HEK293 (cell line): Measurements from ENCODE around the gene PDGFD.

Source experiments
- CTCF ChIA-PET: fragments of 350-600 bp; formaldehyde crosslinking; extraction: SDS; loops from one replicate; lab custom pipeline; 2021; ENCODE audit warnings: antibody characterized with exemption; lab: Yijun Ruan, JAX
- POLR2A ChIA-PET: fragments of 300-600 bp; formaldehyde crosslinking; extraction: SDS; loops from one replicate; lab custom pipeline; 2020; ENCODE audit warnings: antibody characterized with exemption, inconsistent platforms; lab: Yijun Ruan, JAX
- H3K27ac ChIP-seq: fragments of 200-500 bp; sonication (Bioruptor generic); 2 replicates; pipeline ENCODE4 v1.5.1; 2014; ENCODE audit warnings: low read depth, low read length, control low read depth, inconsistent platforms; ENCODE audit errors: extremely low read depth
- H3K36me3 ChIP-seq, 2 experiments: fragments of 200-500 bp in 1 of 2; sonication (Bioruptor generic) in 1 of 2; 1 replicate in 1 of 2; 2 replicates in 1 of 2; pipeline ENCODE4 v1.5.1; 2014 to 2017; ENCODE audit warnings: inconsistent platforms in 2 of 2, low read length in 2 of 2; ENCODE audit not compliant: control insufficient read depth in 2 of 2, insufficient read depth in 1 of 2
- H3K4me1 ChIP-seq: fragments of 200-500 bp; sonication (Bioruptor generic); 2 replicates; pipeline ENCODE4 v1.5.1; 2014; ENCODE audit warnings: mild to moderate bottlenecking, low read length, inconsistent platforms; ENCODE audit not compliant: control insufficient read depth, insufficient read depth
- H3K4me3 ChIP-seq: 2 replicates; pipeline ENCODE4 v1.5.1; 2011; ENCODE audit warnings: low read depth, mild to moderate bottlenecking, control low read depth, low read length, moderate library complexity
- H3K9me3 ChIP-seq: fragments of 200-500 bp; sonication (Bioruptor generic); 2 replicates; pipeline ENCODE4 v1.5.1; 2014; ENCODE audit warnings: low read depth, low read length, inconsistent platforms; ENCODE audit not compliant: control insufficient read depth, insufficient read depth
- CTCF ChIP-seq: fragments of 450-650 bp; formaldehyde crosslinking; IDR thresholded peaks from 2 replicates; pipeline ENCODE4 v1.5.1; 2016; ENCODE audit warnings: missing biosample characterization, missing genetic modification characterization
- KLF1 ChIP-seq: fragments of 450-650 bp; formaldehyde crosslinking; IDR thresholded peaks from 2 replicates; pipeline ENCODE4 v1.5.1; 2016; ENCODE audit warnings: missing biosample characterization, missing genetic modification characterization
- MEIS1 ChIP-seq: sonication (generic); formaldehyde crosslinking; IDR thresholded peaks from 2 replicates; pipeline ENCODE4 v1.8.1; 2022; ENCODE audit warnings: missing genetic modification reagents, mild to moderate bottlenecking, borderline replicate concordance
- TCF7L2 ChIP-seq: IDR thresholded peaks from 2 replicates; pipeline ENCODE4 v1.6.1; 2011; ENCODE audit warnings: low read depth, mild to moderate bottlenecking, inconsistent platforms, low read length, moderate library complexity, borderline replicate concordance
- ZBTB10 ChIP-seq: fragments of 450-650 bp; formaldehyde crosslinking; IDR thresholded peaks from 2 replicates; pipeline ENCODE4 v1.5.1; 2016; ENCODE audit warnings: missing biosample characterization, missing genetic modification characterization
- ZBTB21 ChIP-seq: fragments of 450-650 bp; formaldehyde crosslinking; IDR thresholded peaks from 2 replicates; pipeline ENCODE4 v1.5.1; 2017; ENCODE audit warnings: missing biosample characterization, missing genetic modification characterization
- ZBTB7A ChIP-seq: fragments of 450-650 bp; formaldehyde crosslinking; IDR thresholded peaks from 2 replicates; pipeline ENCODE4 v1.5.1; 2016; ENCODE audit warnings: low read depth, missing biosample characterization, missing genetic modification characterization
- ZNF23 ChIP-seq: fragments of 450-650 bp; formaldehyde crosslinking; IDR thresholded peaks from 2 replicates; pipeline ENCODE4 v1.5.1; 2016; ENCODE audit warnings: missing biosample characterization, missing genetic modification characterization, borderline replicate concordance
- ZNF416 ChIP-seq: fragments of 450-650 bp; formaldehyde crosslinking; IDR thresholded peaks from 2 replicates; pipeline ENCODE4 v1.5.1; 2016; ENCODE audit warnings: missing biosample characterization, missing genetic modification characterization
- ZNF596 ChIP-seq: fragments of 450-650 bp; IDR thresholded peaks from 2 replicates; pipeline ENCODE4 v1.5.0; 2018; ENCODE audit warnings: missing biosample characterization, mild to moderate bottlenecking, missing genetic modification characterization, moderate library complexity
- ZNF654 ChIP-seq: fragments of 450-650 bp; formaldehyde crosslinking; IDR thresholded peaks from 2 replicates; pipeline ENCODE4 v1.5.1; 2016; ENCODE audit warnings: low read depth, missing biosample characterization, missing genetic modification characterization
- ZNF747 ChIP-seq: fragments of 450-650 bp; formaldehyde crosslinking; IDR thresholded peaks from 2 replicates; pipeline ENCODE4 v1.5.1; 2016; ENCODE audit warnings: missing biosample characterization, missing genetic modification characterization
- ZNF768 ChIP-seq: fragments of 450-650 bp; formaldehyde crosslinking; IDR thresholded peaks from 2 replicates; pipeline ENCODE4 v1.5.1; 2018; ENCODE audit warnings: missing biosample characterization, mild to moderate bottlenecking, missing genetic modification characterization
- ZNF777 ChIP-seq: fragments of 450-650 bp; formaldehyde crosslinking; IDR thresholded peaks from 2 replicates; pipeline ENCODE4 v1.5.1; 2017; ENCODE audit warnings: missing biosample characterization, missing genetic modification characterization, borderline replicate concordance
- ZSCAN16 ChIP-seq: fragments of 450-650 bp; formaldehyde crosslinking; IDR thresholded peaks from 2 replicates; pipeline ENCODE4 v1.5.1; 2016; ENCODE audit warnings: missing biosample characterization, missing genetic modification characterization
- TF ChIP-seq, protein P1 (sequence below): fragments of 450-650 bp; formaldehyde crosslinking; conservative IDR thresholded peaks from 2 replicates; pipeline ENCODE4 v1.5.1; 2016; ENCODE audit warnings: low read depth, missing biosample characterization, missing genetic modification characterization
- TF ChIP-seq, protein P2 (sequence below): fragments of 450-650 bp; formaldehyde crosslinking; IDR thresholded peaks from 2 replicates; pipeline ENCODE4 v1.5.1; 2016; ENCODE audit warnings: missing biosample characterization, missing genetic modification characterization
- TF ChIP-seq, protein P3 (sequence below): fragments of 450-650 bp; formaldehyde crosslinking; IDR thresholded peaks from 2 replicates; pipeline ENCODE4 v1.5.1; 2016; ENCODE audit warnings: missing biosample characterization, missing genetic modification characterization

Gene PDGFD

DNA sequence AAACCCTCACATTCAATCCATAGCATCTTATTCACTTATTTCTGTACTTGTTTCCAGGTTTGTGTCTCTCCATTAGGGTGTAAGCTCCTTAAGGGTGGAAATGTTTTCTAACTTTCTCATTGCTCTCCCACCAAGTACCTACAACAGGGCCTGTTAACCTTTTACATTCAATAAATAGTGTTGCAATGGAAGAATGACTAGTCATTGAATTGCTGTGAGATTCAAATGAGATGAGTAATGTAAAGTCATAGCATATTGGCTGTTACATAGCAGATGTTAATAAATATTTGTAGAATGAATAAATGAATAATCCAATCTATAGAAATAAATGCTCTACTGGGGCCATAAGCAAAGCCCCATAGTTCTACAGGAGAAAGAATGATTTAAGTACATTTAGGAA lies 202.9 kb downstream of the PDGFD start (continued):
- TF ChIP-seq, protein P1, sequence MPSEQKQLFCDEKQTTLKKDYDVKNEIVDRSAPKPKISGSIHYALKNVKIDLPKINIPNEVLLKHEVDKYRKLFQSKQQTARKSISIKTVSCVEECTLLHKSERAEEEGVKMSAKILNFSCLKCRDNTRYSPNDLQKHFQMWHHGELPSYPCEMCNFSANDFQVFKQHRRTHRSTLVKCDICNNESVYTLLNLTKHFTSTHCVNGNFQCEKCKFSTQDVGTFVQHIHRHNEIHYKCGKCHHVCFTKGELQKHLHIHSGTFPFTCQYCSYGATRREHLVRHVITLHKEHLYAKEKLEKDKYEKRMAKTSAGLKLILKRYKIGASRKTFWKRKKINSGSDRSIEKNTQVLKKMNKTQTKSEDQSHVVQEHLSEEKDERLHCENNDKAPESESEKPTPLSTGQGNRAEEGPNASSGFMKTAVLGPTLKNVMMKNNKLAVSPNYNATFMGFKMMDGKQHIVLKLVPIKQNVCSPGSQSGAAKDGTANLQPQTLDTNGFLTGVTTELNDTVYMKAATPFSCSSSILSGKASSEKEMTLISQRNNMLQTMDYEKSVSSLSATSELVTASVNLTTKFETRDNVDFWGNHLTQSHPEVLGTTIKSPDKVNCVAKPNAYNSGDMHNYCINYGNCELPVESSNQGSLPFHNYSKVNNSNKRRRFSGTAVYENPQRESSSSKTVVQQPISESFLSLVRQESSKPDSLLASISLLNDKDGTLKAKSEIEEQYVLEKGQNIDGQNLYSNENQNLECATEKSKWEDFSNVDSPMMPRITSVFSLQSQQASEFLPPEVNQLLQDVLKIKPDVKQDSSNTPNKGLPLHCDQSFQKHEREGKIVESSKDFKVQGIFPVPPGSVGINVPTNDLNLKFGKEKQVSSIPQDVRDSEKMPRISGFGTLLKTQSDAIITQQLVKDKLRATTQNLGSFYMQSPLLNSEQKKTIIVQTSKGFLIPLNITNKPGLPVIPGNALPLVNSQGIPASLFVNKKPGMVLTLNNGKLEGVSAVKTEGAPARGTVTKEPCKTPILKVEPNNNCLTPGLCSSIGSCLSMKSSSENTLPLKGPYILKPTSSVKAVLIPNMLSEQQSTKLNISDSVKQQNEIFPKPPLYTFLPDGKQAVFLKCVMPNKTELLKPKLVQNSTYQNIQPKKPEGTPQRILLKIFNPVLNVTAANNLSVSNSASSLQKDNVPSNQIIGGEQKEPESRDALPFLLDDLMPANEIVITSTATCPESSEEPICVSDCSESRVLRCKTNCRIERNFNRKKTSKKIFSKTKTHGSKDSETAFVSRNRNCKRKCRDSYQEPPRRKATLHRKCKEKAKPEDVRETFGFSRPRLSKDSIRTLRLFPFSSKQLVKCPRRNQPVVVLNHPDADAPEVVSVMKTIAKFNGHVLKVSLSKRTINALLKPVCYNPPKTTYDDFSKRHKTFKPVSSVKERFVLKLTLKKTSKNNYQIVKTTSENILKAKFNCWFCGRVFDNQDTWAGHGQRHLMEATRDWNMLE (tag by site-specific recombination) = no peak
- TF ChIP-seq ZNF747 (tag by site-specific recombination) = no peak

DNA sequence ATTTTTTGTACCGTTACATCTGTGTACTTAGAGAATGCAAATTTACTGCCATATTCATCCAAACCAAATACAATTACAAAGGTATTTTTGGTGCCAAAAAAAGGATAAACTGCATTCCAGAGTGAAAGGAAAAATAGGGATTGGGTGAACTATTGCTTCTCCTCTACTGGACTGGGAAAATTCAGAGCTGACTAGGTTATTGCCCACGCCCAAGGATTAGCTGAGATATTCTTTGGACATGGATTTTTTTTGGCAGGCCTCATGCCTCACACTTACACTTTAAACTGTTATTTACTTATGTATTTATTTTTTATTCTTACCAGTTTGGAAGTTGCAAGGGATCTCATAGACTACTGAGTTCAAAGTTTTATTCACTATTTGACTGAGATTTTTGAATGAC lies 203.8 kb downstream of the PDGFD start:
- ChIA-PET POLR2A (no interaction called here), CTCF (interaction anchor here (0.6 kb wide), 1 partner anchor 15 kb away, joined by 3 read pairs; no protein-coding TSS in a partner anchor)

More for the DNA sequence above, 203.8 kb downstream of the PDGFD start:
- no peaks in the 10 kb centered on the region for H3K9me3 ChIP-seq
- H3K36me3 ChIP-seq = no peaks in the 10 kb centered on the region
- H3K27ac ChIP-seq = no peak overlapping the region
- TF ChIP-seq CTCF (no peak), MEIS1 (CRISPR knock-in tag) (no peak), ZNF596 (tag by site-specific recombination) (no peak), ZNF416 (tag by site-specific recombination) (no peak), ZBTB7A (no peak), TCF7L2 (no peak), ZNF777 (tag by site-specific recombination) (no peak), ZBTB21 (no peak), ZNF23 (tag by site-specific recombination) (no peak), KLF1 (tag by site-specific recombination) (no peak), ZNF654 (no peak), ZNF768 (tag by site-specific recombination) (no peak), ZSCAN16 (tag by site-specific recombination) (no peak), ZBTB10 (tag by site-specific recombination) (no peak)
- TF ChIP-seq, protein P2, sequence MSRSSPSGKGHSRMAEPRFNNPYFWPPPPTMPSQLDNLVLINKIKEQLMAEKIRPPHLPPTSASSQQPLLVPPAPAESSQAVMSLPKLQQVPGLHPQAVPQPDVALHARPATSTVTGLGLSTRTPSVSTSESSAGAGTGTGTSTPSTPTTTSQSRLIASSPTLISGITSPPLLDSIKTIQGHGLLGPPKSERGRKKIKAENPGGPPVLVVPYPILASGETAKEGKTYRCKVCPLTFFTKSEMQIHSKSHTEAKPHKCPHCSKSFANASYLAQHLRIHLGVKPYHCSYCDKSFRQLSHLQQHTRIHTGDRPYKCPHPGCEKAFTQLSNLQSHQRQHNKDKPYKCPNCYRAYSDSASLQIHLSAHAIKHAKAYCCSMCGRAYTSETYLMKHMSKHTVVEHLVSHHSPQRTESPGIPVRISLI = no peak
- TF ChIP-seq, protein P3, sequence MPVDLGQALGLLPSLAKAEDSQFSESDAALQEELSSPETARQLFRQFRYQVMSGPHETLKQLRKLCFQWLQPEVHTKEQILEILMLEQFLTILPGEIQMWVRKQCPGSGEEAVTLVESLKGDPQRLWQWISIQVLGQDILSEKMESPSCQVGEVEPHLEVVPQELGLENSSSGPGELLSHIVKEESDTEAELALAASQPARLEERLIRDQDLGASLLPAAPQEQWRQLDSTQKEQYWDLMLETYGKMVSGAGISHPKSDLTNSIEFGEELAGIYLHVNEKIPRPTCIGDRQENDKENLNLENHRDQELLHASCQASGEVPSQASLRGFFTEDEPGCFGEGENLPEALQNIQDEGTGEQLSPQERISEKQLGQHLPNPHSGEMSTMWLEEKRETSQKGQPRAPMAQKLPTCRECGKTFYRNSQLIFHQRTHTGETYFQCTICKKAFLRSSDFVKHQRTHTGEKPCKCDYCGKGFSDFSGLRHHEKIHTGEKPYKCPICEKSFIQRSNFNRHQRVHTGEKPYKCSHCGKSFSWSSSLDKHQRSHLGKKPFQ = no peak
- TF ChIP-seq, all 188 proteins: peak for 0
- Histone ChIP-seq H3K4me1 (no peaks in the 10 kb centered on the region), H3K4me3 (no peak overlapping the region)
